Panc1 (cell line): ENCODE results near the gene ITSN2.

Experiments used
- CTCF ChIP-seq: fragments of 450-650 bp; IDR thresholded peaks from 2 replicates; pipeline ENCODE4 v1.5.1; 2017; ENCODE audit warnings: mild to moderate bottlenecking
- POLR2AphosphoS5 ChIP-seq: IDR thresholded peaks from 2 replicates; pipeline ENCODE4 v1.6.1; 2012; ENCODE audit warnings: mild to moderate bottlenecking, low read depth, low read length, moderate library complexity
- REST ChIP-seq, 2 experiments: IDR thresholded peaks; 2 replicates each; pipeline ENCODE4 v1.6.1; 2011 to 2012; ENCODE audit warnings: low read depth in 2 of 2, control low read depth in 1 of 2, low read length in 1 of 2, mild to moderate bottlenecking in 1 of 2, moderate library complexity in 1 of 2; ENCODE audit not compliant: insufficient read depth in 1 of 2
- TCF7L2 ChIP-seq: IDR thresholded peaks from 2 replicates; pipeline ENCODE4 v1.6.1; 2011; ENCODE audit warnings: mild to moderate bottlenecking, low read depth, low read length, inconsistent platforms

GRCh38 chr2:24262421-24262970, 97.8 kb downstream of the ITSN2 start:
- TF ChIP-seq CTCF (no peak), REST (IDR thresholded peaks at IDR 0.05; ENCODE audit: insufficient read depth in 1 of 2, low read depth in 2 of 2, low read length in 1 of 2) (no peak), POLR2AphosphoS5 (no peak), TCF7L2 (no peak)
